Effector memory CD8-positive, alpha-beta T cell (primary cell): ENCODE measurements around the gene LRRTM3.

Experiments used
- ATAC-seq: fragments of 150-1000 bp; cut with Tn5 transposase; replicated peaks from 2 replicates; pipeline ENCODE4 v1.10.0; 2021; ENCODE audit warnings: mild to moderate bottlenecking, moderate library complexity
- DNase-seq, 3 experiments: peaks; one replicate each; pipeline ENCODE4 v3.0.0; 2021
- H3K27ac Mint-ChIP-seq, 2 donors: one replicate each; pipeline ENCODE4 v1.8.0; 2022; ENCODE audit warnings: mild to moderate bottlenecking in 2 of 2, mixed read lengths in 2 of 2, moderate library complexity in 2 of 2
- H3K27me3 Mint-ChIP-seq, 2 donors: one replicate each; pipeline ENCODE4 v1.8.0; 2022; ENCODE audit warnings: mixed read lengths in 2 of 2
- H3K36me3 Mint-ChIP-seq: one replicate; pipeline ENCODE4 v1.8.0; 2022; ENCODE audit warnings: mild to moderate bottlenecking, moderate library complexity, mixed read lengths; ENCODE audit not compliant: insufficient read depth
- H3K4me1 Mint-ChIP-seq, 2 donors: one replicate each; pipeline ENCODE4 v1.8.0; 2022; ENCODE audit warnings: low read depth in 2 of 2, mixed read lengths in 2 of 2
- H3K4me3 Mint-ChIP-seq, 2 donors: one replicate each; pipeline ENCODE4 v1.8.0; 2022; ENCODE audit warnings: mild to moderate bottlenecking in 2 of 2, mixed read lengths in 2 of 2, moderate library complexity in 2 of 2
- H3K9me3 Mint-ChIP-seq, 2 donors: one replicate each; pipeline ENCODE4 v1.8.0; 2022; ENCODE audit warnings: mixed read lengths in 2 of 2

LRRTM3 gene

GRCh38 chr10:66951896-66952295 is 26.1 kb downstream of the LRRTM3 start:
- no peaks in the 10 kb centered on the region for H3K4me1 Mint-ChIP-seq
- DNase-seq (no peak), ATAC-seq (no peak)

GRCh38 chr10:66958466-66958865 is 32.6 kb downstream of the LRRTM3 start:
- H3K27me3 Mint-ChIP-seq, result no peaks in the 10 kb centered on the region
- H3K27ac Mint-ChIP-seq, result no peak overlapping the region
- DNase-seq (no peak), ATAC-seq (no peak)
- peaks cover 7 to 8% of the 10 kb centered on the region in 2 donors for H3K9me3 Mint-ChIP-seq
- no peaks in the 10 kb centered on the region for H3K4me1 Mint-ChIP-seq
- no peaks in the 10 kb centered on the region for H3K36me3 Mint-ChIP-seq
- no peak overlapping the region for H3K4me3 Mint-ChIP-seq

More at GRCh38 chr10:66951896-66952295, 26.1 kb downstream of the LRRTM3 start:
- Mint-ChIP-seq H3K9me3 (peaks cover 2 to 10% of the 10 kb centered on the region in 2 donors), H3K27me3 (no peaks in the 10 kb centered on the region), H3K4me3 (no peak overlapping the region), H3K36me3 (no peaks in the 10 kb centered on the region), H3K27ac (no peak overlapping the region)

- ATAC-seq, result no peak
- Mint-ChIP-seq H3K9me3 (peaks cover 1% of the 10 kb centered on the region in 2 donors), H3K4me1 (no peaks in the 10 kb centered on the region), H3K4me3 (no peak overlapping the region), H3K36me3 (no peaks in the 10 kb centered on the region), H3K27ac (no peak overlapping the region), H3K27me3 (no peaks in the 10 kb centered on the region)
- DNase-seq, result no peak
Measured at GRCh38 chr10:66964946-66965345, 39.1 kb downstream of the LRRTM3 start.

DNA sequence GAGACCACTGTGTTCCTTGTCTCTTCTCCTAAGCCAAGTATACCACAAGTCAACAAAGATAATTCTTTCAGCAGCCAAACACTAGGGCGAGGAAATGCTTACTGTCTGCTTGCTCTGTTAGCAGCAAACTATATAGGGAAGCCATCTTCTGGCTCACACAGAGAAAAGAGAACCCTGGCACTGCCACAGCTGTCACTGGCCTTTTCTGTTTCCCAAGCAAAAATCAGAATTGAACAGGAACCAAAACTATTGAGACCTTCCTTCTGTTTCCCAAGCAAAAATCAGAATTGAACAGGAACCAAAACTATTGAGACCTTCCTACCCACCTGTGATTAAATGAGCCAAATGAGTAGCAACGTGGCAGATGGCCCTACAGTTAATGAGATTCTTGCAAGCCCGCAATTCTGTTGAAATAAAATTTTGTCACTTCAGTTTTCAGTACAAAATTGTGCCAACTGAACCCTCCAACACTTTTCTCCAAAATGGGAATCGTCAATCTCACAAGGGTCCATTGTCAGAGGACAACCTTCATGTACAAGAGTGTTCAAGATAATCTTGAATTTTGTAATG is 54.5 kb downstream of the LRRTM3 start:
- ATAC-seq (no peak), DNase-seq (no peak)
- H3K27me3 Mint-ChIP-seq, result no peaks in the 10 kb centered on the region
- H3K9me3 Mint-ChIP-seq, result peaks cover 0 to 7% of the 10 kb centered on the region in 2 donors
- no peaks in the 10 kb centered on the region for H3K4me1 Mint-ChIP-seq
- H3K27ac Mint-ChIP-seq, result no peak overlapping the region
- no peak overlapping the region for H3K4me3 Mint-ChIP-seq
- no peaks in the 10 kb centered on the region for H3K36me3 Mint-ChIP-seq

DNA sequence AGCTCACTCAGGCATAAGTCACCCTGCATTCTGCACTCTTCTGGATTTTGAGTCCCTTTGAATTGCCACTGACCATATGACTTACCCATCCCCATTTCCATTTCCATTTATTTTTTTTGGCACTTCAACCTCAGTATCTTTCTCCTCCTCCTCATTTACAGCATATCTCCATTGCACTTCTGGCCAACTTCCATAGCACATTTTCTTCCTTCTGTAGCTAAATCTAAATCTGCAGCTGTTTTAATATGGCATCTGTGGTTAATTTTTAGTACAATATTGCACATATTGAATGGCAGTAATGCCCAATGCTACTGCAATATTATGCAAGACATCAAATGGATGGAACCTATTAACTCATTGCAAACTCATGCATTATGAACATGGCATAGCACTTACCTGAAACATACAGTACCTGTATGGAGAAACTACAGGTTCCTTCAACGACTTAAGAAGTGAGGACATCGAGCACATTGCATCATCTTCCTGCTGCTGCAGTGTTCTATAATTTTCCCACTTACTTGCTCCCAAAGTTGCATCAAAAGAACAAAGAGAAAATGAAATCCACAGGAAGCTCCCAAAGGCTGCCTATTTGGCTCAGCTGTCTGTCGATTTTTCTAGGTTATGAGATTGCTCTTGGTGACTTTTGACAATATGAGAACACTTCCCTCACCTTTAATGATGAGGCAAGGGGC is 55.7 kb downstream of the LRRTM3 start:
- Mint-ChIP-seq H3K36me3 (no peaks in the 10 kb centered on the region), H3K4me1 (no peaks in the 10 kb centered on the region), H3K27ac (no peak overlapping the region), H3K9me3 (peaks cover under 1 to 7% of the 10 kb centered on the region in 2 donors), H3K27me3 (no peaks in the 10 kb centered on the region), H3K4me3 (no peak overlapping the region)
- ATAC-seq (no peak), DNase-seq (no peak)

DNA sequence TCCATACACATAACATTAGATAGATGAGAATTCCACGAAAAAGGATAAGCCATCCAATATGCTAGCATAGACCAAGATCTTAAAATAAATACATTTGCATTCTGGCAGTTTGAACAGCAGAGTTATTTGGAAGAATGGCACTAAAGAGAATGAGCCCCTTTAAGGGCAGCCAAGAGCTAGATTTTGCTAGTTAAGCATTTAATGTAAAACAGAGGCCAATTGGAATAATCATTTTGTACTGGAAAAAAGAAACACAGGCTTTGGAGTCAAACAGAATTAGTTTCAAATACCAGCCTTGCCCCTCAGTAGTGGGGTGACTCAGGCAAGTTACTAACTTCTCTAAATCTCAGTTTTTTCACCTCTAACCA is 56.2 kb downstream of the LRRTM3 start:
- H3K4me1 Mint-ChIP-seq, result no peaks in the 10 kb centered on the region
- peaks cover 6 to 9% of the 10 kb centered on the region in 2 donors for H3K9me3 Mint-ChIP-seq
- no peaks in the 10 kb centered on the region for H3K27me3 Mint-ChIP-seq
- H3K4me3 Mint-ChIP-seq, result no peak overlapping the region
- DNase-seq (no peak), ATAC-seq (no peak)
- H3K27ac Mint-ChIP-seq, result no peak overlapping the region
- no peaks in the 10 kb centered on the region for H3K36me3 Mint-ChIP-seq

DNA sequence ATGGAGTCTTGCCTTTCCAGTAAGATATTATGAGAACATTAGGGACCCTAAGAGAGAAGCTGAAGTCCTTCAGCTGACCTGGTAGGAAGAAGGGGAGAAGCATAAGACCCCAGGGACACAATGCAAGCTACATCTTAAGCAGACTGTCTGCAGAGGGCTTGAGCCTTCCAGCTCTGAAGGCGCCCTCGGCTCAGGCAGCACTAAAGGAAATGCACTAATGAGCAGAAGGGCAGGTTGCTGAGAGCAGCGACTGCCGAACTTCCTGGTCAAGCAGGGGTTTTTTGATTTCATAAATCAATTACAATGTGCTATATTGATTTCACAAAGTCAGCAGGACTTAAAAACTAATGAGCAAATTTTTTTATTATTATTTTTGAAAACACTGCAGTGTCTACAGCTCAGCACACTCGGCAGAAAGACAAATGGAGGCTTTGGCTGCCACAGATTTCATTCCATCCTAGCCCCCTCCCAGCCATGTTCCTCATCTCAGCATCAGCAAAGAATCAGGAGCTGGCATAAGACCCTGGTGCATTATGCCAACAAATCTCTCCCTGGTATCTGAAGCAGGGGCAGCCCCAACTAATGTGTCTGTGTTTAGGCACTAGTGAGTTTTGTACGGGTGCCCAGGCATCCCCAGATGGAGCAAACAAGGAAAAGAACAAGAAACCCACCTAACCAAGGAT is 57.1 kb downstream of the LRRTM3 start:
- H3K27ac Mint-ChIP-seq, result no peak overlapping the region
- no peaks in the 10 kb centered on the region for H3K36me3 Mint-ChIP-seq
- peaks cover 8 to 9% of the 10 kb centered on the region in 2 donors for H3K9me3 Mint-ChIP-seq
- ATAC-seq (no peak), DNase-seq (no peak)
- no peak overlapping the region for H3K4me3 Mint-ChIP-seq
- H3K4me1 Mint-ChIP-seq, result no peaks in the 10 kb centered on the region
- no peaks in the 10 kb centered on the region for H3K27me3 Mint-ChIP-seq

- Mint-ChIP-seq H3K4me3 (no peak overlapping the region), H3K9me3 (peaks cover 8 to 9% of the 10 kb centered on the region in 2 donors), H3K27ac (no peak overlapping the region), H3K36me3 (no peaks in the 10 kb centered on the region), H3K4me1 (no peaks in the 10 kb centered on the region), H3K27me3 (no peaks in the 10 kb centered on the region)
- DNase-seq, result no peak
- ATAC-seq, result no peak
Measured at GRCh38 chr10:66983475-66983818, 57.6 kb downstream of the LRRTM3 start.

- H3K27me3 Mint-ChIP-seq, result no peaks in the 10 kb centered on the region
- no peaks in the 10 kb centered on the region for H3K4me1 Mint-ChIP-seq
- no peak for DNase-seq
- H3K9me3 Mint-ChIP-seq, result peaks cover 7 to 13% of the 10 kb centered on the region in 2 donors
- H3K36me3 Mint-ChIP-seq, result no peaks in the 10 kb centered on the region
- ATAC-seq, result no peak
- H3K4me3 Mint-ChIP-seq, result no peak overlapping the region
- no peak overlapping the region for H3K27ac Mint-ChIP-seq
Measured at GRCh38 chr10:66990143-66990830, 64.5 kb downstream of the LRRTM3 start.

DNA sequence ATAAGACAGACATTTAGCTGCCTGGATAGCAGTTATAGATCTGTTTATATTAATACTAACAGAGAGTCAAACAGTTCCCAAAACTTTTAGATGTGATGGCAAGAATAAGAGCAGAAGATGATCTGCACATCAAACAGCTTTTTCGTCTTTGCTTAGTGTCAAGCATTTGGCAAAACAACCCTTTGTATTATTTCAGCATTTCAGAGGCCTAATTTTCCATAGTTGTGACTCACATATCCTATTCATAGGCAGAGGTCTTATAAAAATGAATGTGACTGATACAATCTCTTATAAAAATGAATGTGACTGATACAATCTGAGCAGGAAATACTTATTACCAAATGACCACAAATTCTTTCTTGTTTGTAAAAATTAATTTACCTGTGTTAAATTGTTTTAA is 71.2 kb downstream of the LRRTM3 start:
- DNase-seq (no peak), ATAC-seq (no peak)
- Mint-ChIP-seq H3K4me3 (no peak overlapping the region), H3K36me3 (no peaks in the 10 kb centered on the region), H3K27me3 (no peaks in the 10 kb centered on the region), H3K9me3 (peaks cover 8 to 10% of the 10 kb centered on the region in 2 donors), H3K4me1 (no peaks in the 10 kb centered on the region), H3K27ac (no peak overlapping the region)

DNA sequence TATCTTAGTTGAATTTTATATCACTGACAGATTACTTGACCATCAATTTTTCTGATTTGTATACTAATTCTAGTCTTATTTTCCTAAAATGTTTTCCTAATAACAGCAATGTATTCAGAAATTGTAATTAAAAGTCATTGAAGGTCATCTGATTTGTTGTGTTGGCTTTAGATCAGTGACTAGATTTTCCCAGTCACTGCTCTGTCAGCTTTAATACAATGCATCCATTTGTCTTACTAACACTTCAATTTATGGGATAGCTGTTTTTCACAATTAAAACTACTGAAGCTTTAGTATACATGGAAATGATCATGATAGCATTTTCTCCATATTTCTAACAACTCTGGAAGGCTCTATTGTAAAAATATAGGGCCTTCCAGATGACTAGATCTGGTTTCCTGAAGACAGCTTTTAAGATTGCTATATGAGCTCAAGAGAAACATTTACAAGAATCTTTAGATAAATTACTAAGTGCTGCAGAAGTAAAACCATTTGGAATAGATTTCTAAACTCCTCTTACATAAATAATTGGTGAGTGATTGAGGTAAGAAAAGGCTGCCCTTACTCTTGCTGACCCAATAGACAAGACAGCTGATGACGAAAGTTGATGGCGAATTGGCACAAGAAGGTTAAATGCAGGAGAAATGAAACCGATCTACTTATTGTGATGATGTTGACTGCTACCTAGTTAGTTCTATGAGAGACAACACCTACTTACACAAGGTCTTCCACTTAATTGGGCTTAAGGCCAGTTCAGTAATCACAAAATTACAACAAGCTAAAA is 74.1 kb downstream of the LRRTM3 start:
- Mint-ChIP-seq H3K4me1 (no peaks in the 10 kb centered on the region), H3K36me3 (no peaks in the 10 kb centered on the region), H3K9me3 (peaks cover 8 to 16% of the 10 kb centered on the region in 2 donors)

DNA sequence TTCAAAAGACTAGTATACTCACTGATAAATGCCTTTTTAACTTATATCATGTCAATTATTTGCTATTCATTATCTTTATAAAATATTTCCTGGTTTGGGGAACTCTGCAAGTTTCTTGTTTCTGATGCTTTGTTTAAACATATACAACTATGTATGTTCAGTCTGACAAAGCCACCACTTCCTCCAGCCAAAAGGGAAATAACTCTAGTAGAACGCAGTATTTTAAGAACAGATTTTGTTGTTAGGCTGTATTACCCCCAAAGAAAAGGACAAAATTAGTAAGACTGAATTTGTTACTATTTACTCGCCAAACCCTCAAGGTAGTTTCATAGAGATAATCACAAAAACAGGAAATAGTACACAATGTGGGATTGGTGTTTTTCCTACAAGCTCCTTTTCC is 78.9 kb downstream of the LRRTM3 start:
- DNase-seq (no peak), ATAC-seq (no peak)
- no peak overlapping the region for H3K4me3 Mint-ChIP-seq
- no peaks in the 10 kb centered on the region for H3K4me1 Mint-ChIP-seq
- H3K9me3 Mint-ChIP-seq, result peaks cover 6 to 7% of the 10 kb centered on the region in 2 donors
- no peak overlapping the region for H3K27ac Mint-ChIP-seq
- peaks cover 3% of the 10 kb centered on the region for H3K36me3 Mint-ChIP-seq
- H3K27me3 Mint-ChIP-seq, result no peaks in the 10 kb centered on the region

More for the DNA sequence above, 74.1 kb downstream of the LRRTM3 start:
- Mint-ChIP-seq H3K4me3 (no peak overlapping the region), H3K27me3 (no peaks in the 10 kb centered on the region), H3K27ac (no peak overlapping the region)
- ATAC-seq (no peak), DNase-seq (no peak)

GRCh38 chr10:67005981-67006380 is 80.1 kb downstream of the LRRTM3 start:
- peaks cover 6 to 7% of the 10 kb centered on the region in 2 donors for H3K9me3 Mint-ChIP-seq

More at GRCh38 chr10:67005981-67006380, 80.1 kb downstream of the LRRTM3 start:
- no peak for DNase-seq
- no peaks in the 10 kb centered on the region for H3K4me1 Mint-ChIP-seq
- no peak for ATAC-seq
- H3K27me3 Mint-ChIP-seq, result no peaks in the 10 kb centered on the region
- H3K4me3 Mint-ChIP-seq, result no peak overlapping the region
- H3K27ac Mint-ChIP-seq, result no peak overlapping the region
- H3K36me3 Mint-ChIP-seq, result peaks cover 3% of the 10 kb centered on the region
